Endothelial cell of coronary artery (primary cell): ENCODE measurements around the gene GOLGA8H. TPM values are rescaled to one million over a fixed set of nuclear protein-coding genes. Genes with fewer than 3 reads are reported as not detected.

Source experiments
- total RNA-seq: library from RNA; depleted of rRNA; stranded (reverse); fragments of >200 nt; gene quantifications from 2 replicates; pipeline ENCODE4 v1.2.3, GENCODE V29; 2014

GOLGA8H gene
- total RNA-seq: 0.90 and 1.1 TPM in 2 replicates

DNA sequence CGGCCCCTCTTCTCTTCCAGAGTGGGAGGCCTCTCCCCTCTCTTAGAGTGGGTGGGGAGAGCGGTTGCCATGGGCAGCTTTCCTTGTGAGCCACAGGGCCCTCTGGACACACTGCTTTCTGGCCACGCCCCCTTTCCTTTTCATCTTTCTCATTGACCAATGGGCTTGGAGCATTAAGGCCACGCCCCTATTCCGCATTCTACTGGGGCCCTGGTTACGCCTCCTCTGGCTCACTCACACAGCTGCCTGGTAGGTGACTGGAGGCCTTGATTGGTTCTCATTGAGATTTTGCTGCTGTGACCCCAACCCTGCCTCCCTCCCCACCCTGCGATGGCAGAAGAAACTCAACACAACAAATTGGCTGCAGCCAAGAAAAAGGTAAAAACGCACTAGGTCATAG lies at the start of gene GOLGA8H:
Gene GOLGA8H, plus strand, starts transcription at position 233 of the 400 bp plus-strand sequence. Its CDS starts 98 bp downstream, at position 331.

GRCh38 chr15:30625436-30626193 lies 21.8 kb downstream of the GOLGA8H start, which contains the start of gene ARHGAP11B:
Gene ARHGAP11B (plus strand): TSS chr15:30626128.

Other genes with a start within 250 kb of the GOLGA8H start
- 2.7 and 2.9 TPM in 2 replicates for gene CHRFAM7A, start 210.5 kb upstream of the GOLGA8H start, total RNA-seq
- gene GOLGA8R, start 189.8 kb upstream of the GOLGA8H start, total RNA-seq: 0.54 and 1.9 TPM in 2 replicates
- 0.18 and 0.94 TPM in 2 replicates for gene GOLGA8Q, start 52.0 kb upstream of the GOLGA8H start, total RNA-seq